ENCODE measurements around the gene AKT1S1.

Gene AKT1S1

DNA sequence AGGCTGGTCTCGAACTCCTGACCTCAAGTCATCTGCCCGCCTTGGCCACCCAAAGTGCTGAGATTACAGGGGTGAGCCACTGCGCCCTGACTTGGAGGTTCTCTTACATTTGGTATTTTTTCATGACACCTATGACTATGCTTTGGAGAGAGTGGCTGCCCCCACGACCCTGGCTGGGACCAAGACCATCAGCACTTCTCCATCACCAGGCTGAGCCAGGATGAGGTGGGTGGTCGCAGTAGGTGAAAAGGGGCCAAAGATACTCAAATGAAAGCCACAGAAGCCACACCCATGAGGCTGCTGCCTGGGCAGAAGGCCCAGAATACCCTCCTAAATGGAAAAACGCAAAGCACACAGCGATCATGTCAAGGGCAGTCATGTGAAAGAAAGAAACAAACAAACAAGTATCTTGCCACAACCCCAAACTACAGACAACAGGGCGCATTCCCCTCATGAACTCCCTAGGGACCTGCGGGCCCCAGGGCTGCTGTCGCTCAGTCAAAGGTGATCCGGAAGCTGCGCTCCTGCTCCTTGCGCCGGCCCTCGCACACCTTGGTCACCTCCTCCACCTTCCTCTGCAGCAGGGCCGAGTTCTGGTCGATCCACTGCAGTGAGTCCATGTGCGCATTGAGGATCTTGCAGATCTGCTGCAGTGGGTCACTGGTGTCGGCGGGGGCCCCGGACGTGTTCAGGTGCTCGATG lies 30.7 kb upstream of the AKT1S1 start:
- no peak for DNase-seq (ENCODE audit: low read depth in 2 of 2)

DNA sequence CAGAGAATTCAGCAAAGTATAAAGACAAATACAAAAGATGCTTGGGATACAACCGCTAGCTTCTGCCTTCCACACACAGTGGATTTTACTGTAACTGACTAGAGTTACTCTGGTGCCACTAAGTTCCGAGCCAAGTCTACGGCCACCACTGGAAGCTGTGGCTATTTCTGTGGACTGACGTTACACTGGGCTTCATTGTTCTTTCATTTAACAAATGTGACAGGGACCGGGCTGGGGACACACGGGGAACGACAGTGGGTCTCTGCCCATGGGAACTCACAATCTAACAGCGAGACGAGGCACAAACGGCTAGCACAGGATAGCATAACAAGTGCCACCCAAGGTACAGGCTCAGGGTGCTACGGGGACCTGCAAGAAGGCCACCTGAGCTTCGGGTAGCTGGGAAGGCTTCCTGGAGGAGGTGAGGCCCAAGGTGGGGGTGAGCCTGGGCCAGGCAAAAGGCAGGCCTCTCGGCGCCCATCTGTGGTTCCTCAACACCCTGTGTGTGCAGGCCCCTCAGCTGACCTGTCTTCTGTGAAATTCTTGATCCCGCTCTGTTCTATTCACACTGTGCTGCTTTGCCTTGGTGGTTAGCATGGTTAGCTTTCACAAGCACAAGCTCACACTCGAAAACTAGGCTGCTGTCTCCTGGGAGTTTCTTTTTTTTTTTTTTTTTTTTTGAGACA lies 29.9 kb upstream of the AKT1S1 start:
- DNase-seq (ENCODE audit: low read depth in 2 of 2), result no peak

GRCh38 chr19:49904136-49904535 lies 27.0 kb upstream of the AKT1S1 start:
- DNase-seq (ENCODE audit: low read depth in 2 of 2), result no peak

DNA sequence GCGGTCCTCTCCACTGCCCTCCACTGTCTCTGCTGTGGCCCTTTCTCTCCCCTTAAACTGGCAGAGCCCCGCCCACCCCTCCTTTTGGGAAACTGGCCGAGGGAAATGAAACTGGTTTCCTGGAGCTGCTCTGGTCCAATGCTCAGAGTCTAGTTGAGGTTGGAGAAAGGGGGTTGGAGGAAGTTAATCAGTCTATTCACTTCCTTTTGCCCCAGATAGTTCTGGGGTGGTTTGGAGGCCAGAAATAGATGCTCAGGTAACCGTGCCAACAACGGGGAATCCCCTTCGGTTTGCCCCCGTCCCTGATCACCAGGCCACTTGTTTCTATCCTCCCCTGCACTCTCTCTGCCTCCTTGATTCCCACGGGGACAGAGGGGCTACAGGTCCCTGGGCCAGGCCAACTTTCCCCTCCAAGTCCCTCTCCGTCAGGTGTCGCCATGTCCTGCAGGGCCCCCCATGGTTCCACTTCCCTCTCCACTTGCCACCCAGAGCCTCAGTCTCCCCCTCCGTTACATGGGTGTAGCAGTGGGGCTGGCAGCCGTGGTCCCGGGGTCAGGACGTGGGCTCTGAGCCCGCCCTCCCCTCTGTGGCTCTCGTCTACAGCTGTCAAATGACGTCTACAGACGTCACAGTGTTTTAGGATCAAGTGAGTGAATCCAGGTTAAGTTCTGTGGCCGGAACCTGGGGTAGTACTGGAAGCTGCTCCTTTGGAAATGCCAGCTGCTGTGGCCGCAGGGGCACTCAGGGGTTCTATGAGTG lies 19.9 kb upstream of the AKT1S1 start, which contains the start of gene IL4I1:
TSS of gene IL4I1 (minus strand) at position 25 of the 759 bp plus-strand sequence. CDS start 727 bp downstream, outside the sequence.
- DNase-seq (ENCODE audit: low read depth in 2 of 2), result peak; percentile 35 to 46

- DNase-seq (ENCODE audit: low read depth in 2 of 2), result peak in 1 of 2 donors; percentile 35
These were observed 18.6 kb upstream of the AKT1S1 start for GRCh38 chr19:49895566-49896297.

DNA sequence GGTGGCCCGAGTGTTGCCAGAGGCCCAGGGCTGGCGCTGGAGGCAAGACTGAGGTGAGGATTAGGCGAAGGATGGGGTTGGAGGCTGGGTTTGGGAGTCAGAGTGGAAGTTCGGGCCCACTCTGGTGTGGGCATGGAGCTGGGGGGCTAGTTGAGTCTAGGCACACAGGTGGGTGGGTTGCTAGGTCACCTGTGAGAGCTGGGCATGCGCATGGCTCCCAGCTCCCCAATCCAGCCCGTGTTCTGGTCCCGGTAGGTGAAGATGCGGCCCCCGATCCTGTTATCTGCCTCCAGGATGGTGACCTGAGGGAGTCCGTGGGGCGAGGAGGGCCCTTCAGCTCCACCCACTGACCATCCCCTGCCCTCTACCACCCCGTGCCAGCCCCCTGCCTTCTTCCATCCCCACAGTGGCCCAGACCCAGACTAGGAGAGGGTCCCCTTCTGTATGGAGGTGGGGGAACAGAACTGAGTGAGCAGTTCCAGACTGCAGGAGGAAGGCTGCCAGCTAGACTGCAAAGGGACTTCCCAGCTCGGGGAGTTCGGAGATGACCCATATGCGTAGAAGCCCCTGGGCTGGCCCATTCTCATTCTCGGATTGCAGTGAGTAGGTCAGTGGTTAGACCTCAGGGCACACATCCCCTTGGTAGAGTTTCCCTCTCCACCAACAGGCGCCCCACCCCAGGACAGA lies 17.9 kb upstream of the AKT1S1 start:
- DNase-seq (ENCODE audit: low read depth in 2 of 2), result no peak

GRCh38 chr19:49894011-49894664 lies 17.0 kb upstream of the AKT1S1 start:
- DNase-seq (ENCODE audit: low read depth in 2 of 2), result no peak

DNA sequence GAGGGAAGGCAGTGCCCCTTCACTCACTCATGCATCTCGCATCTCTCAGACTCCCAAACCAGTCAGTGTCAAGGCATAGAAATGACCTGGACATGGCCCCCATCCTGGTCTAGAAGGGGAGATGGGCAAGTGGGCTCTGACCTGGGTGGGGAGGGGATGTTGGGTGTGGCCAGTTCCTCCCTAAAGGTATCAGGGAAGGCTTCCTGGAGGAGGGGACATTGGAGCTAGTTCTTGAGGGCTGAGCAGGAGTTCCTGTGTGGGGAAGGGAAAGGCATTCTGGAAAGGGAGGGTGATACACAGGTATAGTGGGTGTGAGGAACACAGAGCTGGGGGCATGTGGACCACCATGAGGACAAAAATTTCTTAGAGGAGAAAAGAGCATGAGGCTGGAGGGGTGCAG lies 15.6 kb upstream of the AKT1S1 start:
- no peak for DNase-seq (ENCODE audit: low read depth in 2 of 2)

GRCh38 chr19:49891393-49891792 lies 14.2 kb upstream of the AKT1S1 start:
- DNase-seq (ENCODE audit: low read depth in 2 of 2), result no peak

- DNase-seq (ENCODE audit: low read depth in 2 of 2), result peak; percentile 44 to 50
These were observed 13.5 kb upstream of the AKT1S1 start for GRCh38 chr19:49890349-49891311.

DNA sequence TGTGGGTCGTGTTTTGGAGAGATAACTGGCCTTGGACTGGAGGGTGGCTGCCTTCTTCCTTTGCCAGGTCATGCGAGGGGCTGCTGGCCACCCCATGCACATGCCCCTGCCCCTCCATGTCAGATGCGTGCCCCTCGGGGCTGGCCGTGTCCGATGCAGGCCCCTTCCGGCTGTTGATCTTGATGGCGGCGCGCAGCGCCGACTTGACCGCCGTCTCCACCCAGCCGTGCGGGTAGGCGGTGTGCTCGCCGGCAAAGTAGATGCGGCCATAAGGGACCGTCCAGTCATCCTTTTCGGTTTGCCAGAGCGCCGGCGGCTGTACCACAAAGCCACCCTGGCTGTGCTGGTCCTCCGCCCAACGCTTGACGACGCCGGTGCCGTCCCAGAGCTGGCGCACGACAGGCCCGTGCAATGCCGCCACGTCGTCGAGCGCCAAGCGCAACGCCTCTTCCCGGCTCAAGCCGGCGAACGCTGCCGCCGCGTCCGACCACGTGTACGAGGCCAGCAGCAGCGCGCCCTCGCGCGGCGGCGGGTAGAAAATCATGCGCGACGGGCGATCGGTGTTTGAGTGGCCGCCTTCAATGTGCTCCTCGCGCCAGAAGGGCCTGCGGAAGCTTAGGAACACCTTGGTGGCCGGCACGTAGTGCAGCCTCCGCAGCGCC lies 12.7 kb upstream of the AKT1S1 start:
- peak; percentile 61 to 65 for DNase-seq (ENCODE audit: low read depth in 2 of 2)

- DNase-seq (ENCODE audit: low read depth in 2 of 2), result no peak
These were observed 12.0 kb upstream of the AKT1S1 start for GRCh38 chr19:49889038-49889686.

DNA sequence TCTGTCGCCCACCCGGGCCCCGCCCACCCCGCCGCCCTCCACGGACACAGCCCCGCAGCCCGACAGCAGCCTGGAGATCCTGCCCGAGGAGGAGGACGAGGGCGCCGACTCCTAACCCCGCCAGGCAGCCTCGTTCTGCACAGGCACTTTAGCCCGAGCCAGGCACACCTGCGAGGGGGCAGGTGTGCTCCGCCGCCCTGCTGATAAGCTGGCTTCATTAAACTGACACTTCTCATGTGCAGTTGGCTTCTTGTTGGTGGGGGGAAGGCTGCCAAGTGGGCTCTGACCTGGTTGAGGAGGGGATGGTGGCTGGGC lies 11.3 kb upstream of the AKT1S1 start:
- DNase-seq (ENCODE audit: low read depth in 2 of 2), result no peak

DNA sequence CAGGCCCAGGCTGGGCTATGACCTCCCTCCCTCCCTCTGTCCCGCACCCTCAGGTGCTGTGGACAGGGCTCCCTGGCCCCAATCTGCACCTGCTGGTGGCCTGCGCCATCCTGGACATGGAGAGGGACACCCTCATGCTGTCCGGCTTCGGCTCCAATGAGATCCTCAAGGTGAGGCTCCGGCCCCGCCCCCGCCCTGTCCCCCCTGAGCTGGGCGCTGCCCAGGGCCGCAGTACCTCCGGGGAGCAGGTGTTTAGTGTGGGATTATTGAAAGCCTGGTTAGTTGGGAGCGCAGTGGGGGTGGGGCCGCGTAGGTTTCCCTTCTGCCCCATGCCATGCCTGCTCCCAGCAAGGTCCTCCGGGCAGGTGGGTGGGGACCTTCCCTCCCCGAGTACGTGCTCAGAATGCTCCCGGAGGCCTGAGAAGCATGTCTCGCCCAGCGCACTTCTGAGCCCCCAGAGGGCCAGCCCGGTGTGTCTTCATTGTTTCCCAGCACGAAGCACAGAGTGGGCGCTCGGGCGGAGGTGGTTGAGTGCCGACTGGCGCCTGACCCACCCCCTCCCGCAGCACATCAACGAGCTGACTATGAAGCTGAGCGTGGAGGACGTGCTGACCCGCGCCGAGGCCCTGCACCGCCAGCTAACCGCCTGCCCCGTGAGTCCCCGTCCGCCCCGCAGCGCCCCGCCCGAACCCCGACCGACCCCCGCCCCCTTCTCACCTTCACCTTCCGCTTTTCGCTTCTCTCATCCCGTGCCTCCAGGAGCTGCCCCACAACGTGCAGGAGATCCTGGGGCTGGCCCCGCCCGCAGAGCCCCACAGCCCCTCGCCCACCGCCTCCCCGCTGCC lies 10.7 kb upstream of the AKT1S1 start:
- DNase-seq (ENCODE audit: low read depth in 2 of 2), result no peak

- DNase-seq (ENCODE audit: low read depth in 2 of 2), result no peak
These were observed 10.0 kb upstream of the AKT1S1 start for GRCh38 chr19:49887037-49887664.

DNA sequence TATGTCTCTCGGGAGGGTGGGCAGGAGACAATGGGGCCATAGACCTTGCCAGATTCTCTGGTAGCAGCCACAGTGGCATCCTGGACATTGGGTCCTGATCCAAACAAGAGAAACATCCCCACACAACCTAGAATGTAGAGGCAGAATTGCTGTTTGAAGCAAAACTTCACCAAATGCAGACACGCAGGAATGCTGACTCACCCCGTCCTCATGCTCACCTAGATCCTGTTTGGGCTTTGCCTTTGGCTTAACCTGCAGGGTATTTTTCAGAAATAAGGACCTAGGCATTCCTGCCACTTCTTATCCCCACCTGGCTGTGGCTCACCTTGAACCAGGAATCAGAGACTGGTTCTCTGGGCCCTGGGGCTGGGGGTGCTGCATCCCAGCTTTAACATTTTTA lies 7.6 kb upstream of the AKT1S1 start:
- DNase-seq (ENCODE audit: low read depth in 2 of 2), result no peak

GRCh38 chr19:49884109-49884508 lies 7.0 kb upstream of the AKT1S1 start:
- no peak for DNase-seq (ENCODE audit: low read depth in 2 of 2)
